Tibial nerve (tissue), 4 donors: Measurements from ENCODE around the gene MS4A8. TPM values are rescaled to one million over a fixed set of nuclear protein-coding genes. Genes with fewer than 3 reads are reported as not detected.
"Not testable (repeated sequence)": the region's sequence is repeated elsewhere in the genome, so short reads cannot be mapped to it uniquely, and the experiment has no call there.

Experiments
- DNase-seq, 2 donors: peaks; one replicate each; pipeline ENCODE4 v3.0.0-alpha.2; 2019; ENCODE audit warnings: low spot score in 2 of 2
- H3K27ac ChIP-seq, 4 donors: fragments of 200-600 bp; sonication (generic) in 3 of 4; one replicate each; pipeline ENCODE4 v1.5.1; 2017 to 2019; ENCODE audit warnings: mild to moderate bottlenecking in 1 of 4
- H3K27me3 ChIP-seq, 2 donors: fragments of 200-600 bp; sonication (generic) in 1 of 2; one replicate each; pipeline versions ENCODE4 v1.5.1 to v1.6.0; 2017 to 2019
- H3K36me3 ChIP-seq, 3 donors: fragments of 200-600 bp; sonication (generic); one replicate each; pipeline ENCODE4 v1.5.1; 2018 to 2019
- H3K4me1 ChIP-seq, 4 donors: fragments of 200-600 bp; sonication (generic) in 3 of 4; one replicate each; pipeline ENCODE4 v1.5.1; 2017 to 2019
- H3K4me3 ChIP-seq, 4 donors: fragments of 200-600 bp; sonication (generic) in 3 of 4; one replicate each; pipeline ENCODE4 v1.5.1; 2017 to 2019; ENCODE audit warnings: mild to moderate bottlenecking in 1 of 4, moderate library complexity in 1 of 4
- H3K9me3 ChIP-seq, 4 donors: fragments of 200-600 bp; sonication (generic) in 3 of 4; one replicate each; pipeline ENCODE4 v1.5.1; 2017 to 2019
- CTCF ChIP-seq, 5 experiments: fragments of 200-600 bp in 3 of 5; fragments of 450-650 bp in 2 of 5; sonication (generic) in 3 of 5; IDR thresholded peaks; one replicate each; pipeline ENCODE4 v1.5.1; 2016 to 2019; ENCODE audit warnings: antibody characterized with exemption in 5 of 5, mild to moderate bottlenecking in 3 of 5, moderate library complexity in 2 of 5
- EP300 ChIP-seq, 2 donors: sonication (generic); formaldehyde crosslinking; IDR thresholded peaks; one replicate each; pipeline ENCODE4 v1.6.1; 2017; ENCODE audit warnings: antibody characterized with exemption in 2 of 2, mild to moderate bottlenecking in 1 of 2
- POLR2A ChIP-seq, 2 donors: fragments of 450-650 bp; IDR thresholded peaks; one replicate each; pipeline ENCODE4 v1.6.1; 2017; ENCODE audit warnings: antibody characterized with exemption in 2 of 2, mild to moderate bottlenecking in 2 of 2, moderate library complexity in 2 of 2
- WGBS, 2 donors: methylation state at CpG; one replicate each; pipeline ENCODE4 v1.1.5; 2018; 5-methylcytosine and 5-hydroxymethylcytosine counted together
- total RNA-seq, 4 donors: library from RNA; depleted of rRNA; stranded (reverse); fragments of >200 nt; gene quantifications; one replicate each; pipeline ENCODE4 v1.1.0, GENCODE V29; 2016

The MS4A8 gene
- total RNA-seq, 4 donors from 2014 or later = not detected

GRCh38 chr11:60754887-60755286 is 55.5 kb downstream of the MS4A8 start:
- 82 to 90% methylated on average over 6 of the region's 6 CpGs for WGBS, 2 donors
- no peak for TF ChIP-seq EP300 (IDR thresholded peaks at IDR 0.05)
- TF ChIP-seq POLR2A (IDR thresholded peaks at IDR 0.05) = no peak
- Histone ChIP-seq H3K4me3 (no peak overlapping the region), H3K27me3 (no peaks in the 10 kb centered on the region), H3K9me3 (no peaks in the 10 kb centered on the region), H3K4me1 (no peaks in the 10 kb centered on the region), H3K27ac (no peak overlapping the region), H3K36me3 (no peaks in the 10 kb centered on the region)
- no peak for DNase-seq

- H3K27me3 ChIP-seq = no peaks in the 10 kb centered on the region
- DNase-seq = no peak
- no peak within 1 kb of the TSS for H3K27ac ChIP-seq
- TF ChIP-seq POLR2A (IDR thresholded peaks at IDR 0.05) (no peak), CTCF (IDR thresholded peaks at IDR 0.05) (peak in 1 of 5 experiments; percentile 17), EP300 (IDR thresholded peaks at IDR 0.05) (no peak)
- H3K36me3 ChIP-seq = no peaks in the 10 kb centered on the region
- WGBS, 2 donors = 53 to 55% methylated on average over 14 of the region's 14 CpGs
- H3K9me3 ChIP-seq = no peaks in the 10 kb centered on the region
- no peaks in the 10 kb centered on the region for H3K4me1 ChIP-seq
- H3K4me3 ChIP-seq = no peak within 1 kb of the TSS
Measured at GRCh38 chr11:60756307-60757032, 57.1 kb downstream of the MS4A8 start, which contains the start of gene MS4A15. Gene MS4A15, plus strand, starts transcription at chr11:60756867. Its CDS starts 6,867 bp downstream, at chr11:60763734.

GRCh38 chr11:60757231-60757800 is 57.9 kb downstream of the MS4A8 start:
- TF ChIP-seq CTCF (IDR thresholded peaks at IDR 0.05) (no peak), POLR2A (IDR thresholded peaks at IDR 0.05) (no peak), EP300 (IDR thresholded peaks at IDR 0.05) (no peak)
- Histone ChIP-seq H3K9me3 (no peaks in the 10 kb centered on the region), H3K36me3 (no peaks in the 10 kb centered on the region), H3K4me1 (no peaks in the 10 kb centered on the region), H3K27ac (no peak overlapping the region), H3K4me3 (no peak overlapping the region), H3K27me3 (no peaks in the 10 kb centered on the region)
- no peak for DNase-seq
- 91 to 92% methylated on average over 19 of the region's 19 CpGs for WGBS, 2 donors

GRCh38 chr11:60758671-60759070 is 59.3 kb downstream of the MS4A8 start:
- H3K27ac ChIP-seq, H3K4me3 ChIP-seq, DNase-seq, H3K36me3 ChIP-seq, H3K27me3 ChIP-seq, H3K9me3 ChIP-seq, H3K4me1 ChIP-seq: not testable (repeated sequence)
- 91 to 95% methylated on average over 4 of the region's 4 CpGs for WGBS, 2 donors

GRCh38 chr11:60759438-60760225 is 60.2 kb downstream of the MS4A8 start:
- H3K27ac ChIP-seq, DNase-seq, H3K4me1 ChIP-seq, H3K4me3 ChIP-seq, H3K9me3 ChIP-seq, H3K27me3 ChIP-seq, H3K36me3 ChIP-seq: not testable (repeated sequence)
- 78 to 79% methylated on average over 22 of the region's 22 CpGs for WGBS, 2 donors

GRCh38 chr11:60761436-60762190 is 62.2 kb downstream of the MS4A8 start:
- DNase-seq = no peak
- WGBS, 2 donors = 54 to 57% methylated on average over 4 of the region's 4 CpGs
- Histone ChIP-seq H3K27ac (no peak overlapping the region), H3K4me3 (no peak overlapping the region), H3K36me3 (no peaks in the 10 kb centered on the region), H3K4me1 (no peaks in the 10 kb centered on the region), H3K9me3 (no peaks in the 10 kb centered on the region), H3K27me3 (peaks cover 0 to 15% of the 10 kb centered on the region in 2 donors)
- no peak for TF ChIP-seq EP300 (IDR thresholded peaks at IDR 0.05)
- TF ChIP-seq CTCF (IDR thresholded peaks at IDR 0.05) = no peak
- TF ChIP-seq POLR2A (IDR thresholded peaks at IDR 0.05) = no peak
